GM12878 (cell line): ENCODE results near the gene PDE11A. TPM values are rescaled to one million over a fixed set of nuclear protein-coding genes. Genes with fewer than 3 reads are reported as not detected.

Experiments
- ATAC-seq: fragments of 200-7000 bp; cut with Tn5 transposase; 3 replicates; pipeline ENCODE4 v1.9.1; 2020; ENCODE audit warnings: mild to moderate bottlenecking, moderate library complexity
- BruUV-seq: library from RNA; stranded (reverse); fragments of 400-500 nt; replicated peaks from 2 replicates; lab custom pipeline; 2021; lab: Mats Ljungman, UMichigan
- CTCF ChIA-PET: fragments of 300-600 bp; sonication (Branson Sonifier 250); formaldehyde crosslinking; extraction: SDS; loops from one replicate; lab custom pipeline; 2021; ENCODE audit warnings: inconsistent platforms; lab: Yijun Ruan, JAX
- POLR2A ChIA-PET: fragments of 350-600 bp; formaldehyde crosslinking; extraction: SDS; loops from one replicate; lab custom pipeline; 2021; ENCODE audit warnings: inconsistent platforms; lab: Charles Lee
- RAD21 ChIA-PET: fragments of 300-600 bp; sonication (Branson Sonifier 250); formaldehyde crosslinking; loops from one replicate; lab custom pipeline; 2023; ENCODE audit warnings: antibody characterized with exemption; ENCODE audit not compliant: unreplicated experiment; lab: Charles Lee
- SMC1A ChIA-PET: fragments of 300-600 bp; sonication (Branson Sonifier 250); formaldehyde crosslinking; loops from one replicate; lab custom pipeline; 2023; ENCODE audit not compliant: unreplicated experiment, uncharacterized antibody; lab: Charles Lee
- DNase-seq: peaks from one replicate; pipeline ENCODE4 v3.0.0-alpha.2; 2011; ENCODE audit warnings: low read depth, low spot score
- FAIRE-seq: peaks from 3 replicates; lab custom pipeline; 2011; peaks lifted over from hg19 to GRCh38; lab: Jason Lieb, UNC
- H2AFZ ChIP-seq: 2 replicates; pipeline ENCODE4 v1.6.0; 2011; ENCODE audit warnings: low read depth, low read length, control low read depth; ENCODE audit not compliant: control insufficient read depth
- H3K27ac ChIP-seq: 2 replicates; pipeline ENCODE4 v1.5.1; 2011; ENCODE audit warnings: control low read depth; ENCODE audit not compliant: control insufficient read depth, insufficient read depth
- H3K27me3 ChIP-seq, 2 experiments: replicated peaks in 1 of 2; 2 replicates each; pipeline versions ENCODE4 v1.6.0 to v1.6.1; 2011; ENCODE audit warnings: low read length in 1 of 2; ENCODE audit not compliant: control insufficient read depth in 2 of 2, insufficient read depth in 2 of 2
- H3K36me3 ChIP-seq, 2 experiments: 2 replicates each; pipeline ENCODE4 v1.5.1; 2011; ENCODE audit warnings: low read length in 1 of 2; ENCODE audit not compliant: control insufficient read depth in 2 of 2, insufficient read depth in 2 of 2
- H3K4me1 ChIP-seq: 2 replicates; pipeline ENCODE4 v1.6.1; 2011; ENCODE audit warnings: mild to moderate bottlenecking, low read length, moderate library complexity, mixed read lengths; ENCODE audit not compliant: control insufficient read depth, insufficient read depth
- H3K4me2 ChIP-seq: 2 replicates; pipeline ENCODE4 v1.6.0; 2011; ENCODE audit warnings: control low read depth; ENCODE audit not compliant: control insufficient read depth, insufficient read depth
- H3K4me3 ChIP-seq: fragments of 200-600 bp; sonication (generic); 2 replicates; pipeline ENCODE4 v1.5.1; 2016
- H3K79me2 ChIP-seq: 2 replicates; pipeline ENCODE4 v1.6.0; 2011; ENCODE audit warnings: low read length; ENCODE audit not compliant: control insufficient read depth, insufficient read depth
- H3K9ac ChIP-seq: 2 replicates; pipeline ENCODE4 v1.8.0; 2011; ENCODE audit warnings: low read length, control low read depth, mixed read lengths; ENCODE audit not compliant: control insufficient read depth, insufficient read depth
- H3K9me3 ChIP-seq: replicated peaks from 3 replicates; pipeline ENCODE4 v1.5.1; 2011; ENCODE audit warnings: mild to moderate bottlenecking, low read length; ENCODE audit not compliant: control insufficient read depth, insufficient read depth
- H4K20me1 ChIP-seq: 2 replicates; pipeline ENCODE4 v1.6.0; 2011; ENCODE audit not compliant: control insufficient read depth, insufficient read depth
- CHD1 ChIP-seq: IDR thresholded peaks from 2 replicates; pipeline ENCODE4 v1.6.1; 2012; ENCODE audit warnings: low read depth, low read length, improper control_type of control experiment
- CHD2 ChIP-seq: IDR thresholded peaks from 2 replicates; pipeline ENCODE4 v1.6.1; 2011; ENCODE audit warnings: low read depth, low read length, improper control_type of control experiment, borderline replicate concordance
- DPF2 ChIP-seq: fragments of 450-650 bp; IDR thresholded peaks from 2 replicates; pipeline ENCODE4 v1.6.1; 2017; ENCODE audit warnings: mild to moderate bottlenecking
- HDAC2 ChIP-seq: fragments of 200-600 bp; sonication (generic); IDR thresholded peaks from 2 replicates; pipeline ENCODE4 v1.6.1; 2017
- HDAC6 ChIP-seq: fragments of 200-600 bp; sonication (generic); IDR thresholded peaks from one replicate; pipeline ENCODE4 v1.8.0; 2017; ENCODE audit warnings: antibody characterized with exemption; ENCODE audit not compliant: unreplicated experiment
- IRF4 ChIP-seq: IDR thresholded peaks from 2 replicates; pipeline ENCODE4 v1.6.1; 2011; ENCODE audit warnings: low read depth, low read length
- IRF5 ChIP-seq: fragments of 450-650 bp; IDR thresholded peaks from 2 replicates; pipeline ENCODE4 v1.6.1; 2017; ENCODE audit warnings: borderline replicate concordance
- KDM1A ChIP-seq: fragments of 200-600 bp; sonication (generic); IDR thresholded peaks from 2 replicates; pipeline ENCODE4 v1.6.1; 2016; ENCODE audit warnings: borderline replicate concordance
- MEF2A ChIP-seq: IDR thresholded peaks from 2 replicates; pipeline ENCODE4 v1.6.1; 2011; ENCODE audit warnings: low read depth, mild to moderate bottlenecking, low read length, moderate library complexity; ENCODE audit not compliant: insufficient read depth
- NFYA ChIP-seq: IDR thresholded peaks from 2 replicates; pipeline ENCODE4 v1.6.1; 2011; ENCODE audit warnings: low read depth, mild to moderate bottlenecking, low read length, improper control_type of control experiment, borderline replicate concordance
- NKRF ChIP-seq: fragments of 450-650 bp; conservative IDR thresholded peaks from 2 replicates; pipeline ENCODE4 v1.6.1; 2017; ENCODE audit warnings: mild to moderate bottlenecking, moderate library complexity
- PAX8 ChIP-seq: fragments of 450-650 bp; IDR thresholded peaks from 2 replicates; pipeline ENCODE4 v1.6.1; 2017; ENCODE audit warnings: mild to moderate bottlenecking, moderate library complexity
- POLR2AphosphoS5 ChIP-seq: IDR thresholded peaks from 2 replicates; pipeline ENCODE4 v1.6.1; 2011; ENCODE audit warnings: mild to moderate bottlenecking, low read length, inconsistent platforms
- REST ChIP-seq: IDR thresholded peaks from 2 replicates; pipeline ENCODE4 v1.6.1; 2012; ENCODE audit warnings: mild to moderate bottlenecking, low read depth, low read length
- SMAD5 ChIP-seq: IDR thresholded peaks from 2 replicates; pipeline ENCODE4 v1.6.1; 2016; ENCODE audit warnings: antibody characterized with exemption, low read depth
- SMARCA5 ChIP-seq: fragments of 450-650 bp; IDR thresholded peaks from 2 replicates; pipeline ENCODE4 v1.6.1; 2017; ENCODE audit warnings: mild to moderate bottlenecking
- SREBF1 ChIP-seq: IDR thresholded peaks from 2 replicates; pipeline ENCODE4 v1.6.1; 2012; ENCODE audit warnings: mild to moderate bottlenecking, low read length
- SUPT20H ChIP-seq: IDR thresholded peaks from 2 replicates; pipeline ENCODE4 v1.6.1; 2011; ENCODE audit warnings: low read depth, mild to moderate bottlenecking, low read length, moderate library complexity, borderline replicate concordance; ENCODE audit not compliant: control insufficient read depth
- YBX1 ChIP-seq: fragments of 450-650 bp; IDR thresholded peaks from 2 replicates; pipeline ENCODE4 v1.6.1; 2016; ENCODE audit warnings: antibody characterized with exemption
- ZNF274 ChIP-seq: IDR thresholded peaks from one replicate; pipeline ENCODE4 v1.8.0; 2011; ENCODE audit not compliant: insufficient read length, insufficient read depth
- WGBS: methylation state at CpG from one replicate; pipeline ENCODE4 v1.1.6; 2016; ENCODE audit warnings: low lambda C conversion rate; ENCODE audit not compliant: insufficient replicate concordance, insufficient coverage; ENCODE audit errors: missing lambda C conversion rate; 5-methylcytosine and 5-hydroxymethylcytosine counted together
- in situ Hi-C: fragments of 300-500 bp; cut with MboI; formaldehyde crosslinking; loops from 9 replicates; pipeline ENCODE4 v1.14.3; 2018; ENCODE audit warnings: mixed read lengths
- intact Hi-C: fragments of 100-400 bp; cut with micrococcal nuclease; formaldehyde crosslinking; loops from one replicate; pipeline ENCODE4 v1.14.2; 2022; ENCODE audit not compliant: unreplicated experiment
- polyA plus RNA-seq, 11 experiments: library from polyadenylated mRNA; depleted of rRNA in 4 of 11; unstranded in 6 of 11; stranded (reverse) in 5 of 11; fragments of >200 nt; fragmentation: Nextera tagmentation in 4 of 11; fragmentation: Illumina TruSeq in 1 of 11; extraction: Ambion mirVana in 4 of 11; extraction: Trizol in 1 of 11; gene quantifications; 1 replicate in 1 of 11; 2 replicates in 10 of 11; pipeline versions ENCODE4 v1.2.1 to v1.2.3, GENCODE V29; 2011 to 2016; ENCODE audit warnings: inconsistent platforms in 2 of 11, missing spikeins in 2 of 11, low read depth in 1 of 11
- total RNA-seq, 4 experiments: library from RNA; depleted of rRNA in 3 of 4; stranded (reverse); fragments of >200 nt in 3 of 4; fragmentation: Illumina TruSeq in 1 of 4; extraction: Trizol in 1 of 4; gene quantifications; 2 replicates each; pipeline versions ENCODE4 v1.2.1 to v1.2.3, GENCODE V29; 2013 to 2021

The PDE11A gene
- total and polyA plus RNA-seq, 10 of the 15 experiments (the other 5 are each of a cell fraction or from before 2014, with no cell fraction given) = 0.01 to 0.17 (median 0.06) TPM; not detected in 5

- Histone ChIP-seq H3K9me3 (no peaks in the 10 kb centered on the region), H3K27me3 (no peaks in the 10 kb centered on the region; a peak in 2 of 4 replicates), H3K4me3 (no peak overlapping the region), H3K9ac (no peak overlapping the region), H3K79me2 (no peaks in the 10 kb centered on the region), H2AFZ (no peak overlapping the region), H3K4me2 (no peak overlapping the region), H3K36me3 (no peaks in the 10 kb centered on the region), H3K4me1 (no peaks in the 10 kb centered on the region), H3K27ac (no peak overlapping the region), H4K20me1 (no peaks in the 10 kb centered on the region)
- FAIRE-seq = no peak
- ATAC-seq = no peak
- ChIA-PET POLR2A (no interaction called here), SMC1A (interaction anchor here (1.1 to 1.4 kb wide), 2 partner anchors 10 to 12 kb away, joined by 3 to 4 read pairs; no protein-coding TSS in a partner anchor), RAD21 (no interaction called here), CTCF (interaction anchor here (0.9 to 2.0 kb wide), 3 partner anchors 14 to 408 kb away, joined by 3 to 11 read pairs (median 6); no protein-coding TSS in a partner anchor)
- DNase-seq = no peak
- no TSS peak for BruUV-seq
- 0% methylated on average over 3 of the region's 3 CpGs for WGBS
- intact Hi-C loops (no loop called here), in situ Hi-C loops (no loop called here)
- no peak for TF ChIP-seq IRF5
- TF ChIP-seq SMARCA5 = no peak
- no peak for TF ChIP-seq DPF2
- no peak for TF ChIP-seq MEF2A
- TF ChIP-seq SREBF1 = no peak
- no peak for TF ChIP-seq NFYA
- no peak for TF ChIP-seq PAX8
- TF ChIP-seq SUPT20H = no peak
- TF ChIP-seq SMAD5 = no peak
- no peak for TF ChIP-seq POLR2AphosphoS5
- TF ChIP-seq CHD1 = no peak
- no peak for TF ChIP-seq HDAC6
- TF ChIP-seq KDM1A = no peak
- TF ChIP-seq YBX1 = no peak
- no peak for TF ChIP-seq ZNF274
- no peak for TF ChIP-seq CHD2
- TF ChIP-seq REST = no peak
- TF ChIP-seq NKRF = no peak
- TF ChIP-seq IRF4 = no peak
- no peak for TF ChIP-seq HDAC2
Measured at GRCh38 chr2:177742851-177743250, 329.7 kb downstream of the PDE11A start.
